ENCODE data around the gene ASF1A.

GRCh38 chr6:118914598-118914997 is 20.6 kb downstream of the ASF1A start:
- TF ChIP-seq CTCF (IDR thresholded peaks at IDR 0.05) (no peak), ZFX (IDR thresholded peaks at IDR 0.05; ENCODE audit: borderline replicate concordance) (no peak)

Measured in 22Rv1 (cell line).